Measurements from ENCODE around the gene TDRD12. TPM values are rescaled to one million over a fixed set of nuclear protein-coding genes. Genes with fewer than 3 reads are reported as not detected.
"Not testable (repeated sequence)": the region's sequence is repeated elsewhere in the genome, so short reads cannot be mapped to it uniquely, and the experiment has no call there.

Gene TDRD12
- total and polyA plus RNA-seq, 2 of the 13 experiments (the other 11 are each of a cell fraction or from before 2014, with no cell fraction given), result 0.03 to 0.40 TPM

DNA sequence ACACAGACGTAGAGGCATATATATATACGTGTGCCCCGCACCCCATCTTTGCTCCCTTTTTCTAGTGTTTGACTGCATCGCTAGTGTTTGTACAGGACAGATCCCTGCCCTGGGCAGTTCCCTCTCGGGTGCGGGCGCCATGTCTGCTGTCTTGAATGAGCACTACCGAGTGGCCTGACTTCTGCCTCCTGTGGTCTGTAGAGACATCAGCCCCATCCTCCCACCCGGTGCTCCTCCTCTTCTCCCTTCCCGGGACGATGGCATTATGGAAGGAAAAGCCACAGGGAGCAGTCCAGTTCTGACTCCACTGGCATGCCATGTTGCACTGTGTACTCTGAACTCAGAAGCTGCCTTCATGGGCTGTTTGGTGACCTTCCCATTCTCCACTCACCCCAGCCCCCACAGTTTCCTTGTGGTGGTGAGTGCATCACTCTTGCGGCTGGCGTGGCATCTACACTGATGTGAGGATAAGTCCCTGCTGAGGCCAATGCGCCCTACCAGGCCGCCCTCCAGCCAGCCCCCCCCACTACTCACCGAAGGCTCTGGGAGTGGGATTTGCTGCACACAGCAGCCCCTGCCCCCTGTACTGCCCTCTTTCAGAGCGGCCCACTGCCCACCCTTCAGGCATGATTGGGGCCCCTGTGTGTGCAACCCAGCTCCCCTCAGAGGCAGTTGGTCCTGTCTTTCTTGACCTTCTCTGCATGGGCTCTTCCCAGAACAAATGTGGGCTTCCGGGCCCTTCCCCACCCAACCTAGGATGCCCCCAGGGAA lies 25.2 kb downstream of the TDRD12 start (continued):
- TF ChIP-seq, protein P1, sequence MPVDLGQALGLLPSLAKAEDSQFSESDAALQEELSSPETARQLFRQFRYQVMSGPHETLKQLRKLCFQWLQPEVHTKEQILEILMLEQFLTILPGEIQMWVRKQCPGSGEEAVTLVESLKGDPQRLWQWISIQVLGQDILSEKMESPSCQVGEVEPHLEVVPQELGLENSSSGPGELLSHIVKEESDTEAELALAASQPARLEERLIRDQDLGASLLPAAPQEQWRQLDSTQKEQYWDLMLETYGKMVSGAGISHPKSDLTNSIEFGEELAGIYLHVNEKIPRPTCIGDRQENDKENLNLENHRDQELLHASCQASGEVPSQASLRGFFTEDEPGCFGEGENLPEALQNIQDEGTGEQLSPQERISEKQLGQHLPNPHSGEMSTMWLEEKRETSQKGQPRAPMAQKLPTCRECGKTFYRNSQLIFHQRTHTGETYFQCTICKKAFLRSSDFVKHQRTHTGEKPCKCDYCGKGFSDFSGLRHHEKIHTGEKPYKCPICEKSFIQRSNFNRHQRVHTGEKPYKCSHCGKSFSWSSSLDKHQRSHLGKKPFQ (CRISPR knock-in tag; IDR thresholded peaks at IDR 0.05; ENCODE audit: insufficient replicate concordance), result no peak
- TF ChIP-seq SRSF4 (IDR thresholded peaks at IDR 0.05; ENCODE audit: low read depth, low read length, poor library complexity, severe bottlenecking) (no peak), HDAC2 (CRISPR knock-in tag; IDR thresholded peaks at IDR 0.05) (no peak), TRIM24 (CRISPR knock-in tag; IDR thresholded peaks at IDR 0.05) (no peak), ARNTL (CRISPR knock-in tag; IDR thresholded peaks at IDR 0.05) (no peak), SMYD3 (CRISPR knock-in tag; IDR thresholded peaks at IDR 0.05) (no peak), SETDB1 (CRISPR knock-in tag; IDR thresholded peaks at IDR 0.05; ENCODE audit: borderline replicate concordance) (no peak)
- TF ChIP-seq, protein P2, sequence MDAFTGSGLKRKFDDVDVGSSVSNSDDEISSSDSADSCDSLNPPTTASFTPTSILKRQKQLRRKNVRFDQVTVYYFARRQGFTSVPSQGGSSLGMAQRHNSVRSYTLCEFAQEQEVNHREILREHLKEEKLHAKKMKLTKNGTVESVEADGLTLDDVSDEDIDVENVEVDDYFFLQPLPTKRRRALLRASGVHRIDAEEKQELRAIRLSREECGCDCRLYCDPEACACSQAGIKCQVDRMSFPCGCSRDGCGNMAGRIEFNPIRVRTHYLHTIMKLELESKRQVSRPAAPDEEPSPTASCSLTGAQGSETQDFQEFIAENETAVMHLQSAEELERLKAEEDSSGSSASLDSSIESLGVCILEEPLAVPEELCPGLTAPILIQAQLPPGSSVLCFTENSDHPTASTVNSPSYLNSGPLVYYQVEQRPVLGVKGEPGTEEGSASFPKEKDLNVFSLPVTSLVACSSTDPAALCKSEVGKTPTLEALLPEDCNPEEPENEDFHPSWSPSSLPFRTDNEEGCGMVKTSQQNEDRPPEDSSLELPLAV (CRISPR knock-in tag; conservative IDR thresholded peaks at IDR 0.05; ENCODE audit: low read depth), result no peak
- TF ChIP-seq, protein P3, sequence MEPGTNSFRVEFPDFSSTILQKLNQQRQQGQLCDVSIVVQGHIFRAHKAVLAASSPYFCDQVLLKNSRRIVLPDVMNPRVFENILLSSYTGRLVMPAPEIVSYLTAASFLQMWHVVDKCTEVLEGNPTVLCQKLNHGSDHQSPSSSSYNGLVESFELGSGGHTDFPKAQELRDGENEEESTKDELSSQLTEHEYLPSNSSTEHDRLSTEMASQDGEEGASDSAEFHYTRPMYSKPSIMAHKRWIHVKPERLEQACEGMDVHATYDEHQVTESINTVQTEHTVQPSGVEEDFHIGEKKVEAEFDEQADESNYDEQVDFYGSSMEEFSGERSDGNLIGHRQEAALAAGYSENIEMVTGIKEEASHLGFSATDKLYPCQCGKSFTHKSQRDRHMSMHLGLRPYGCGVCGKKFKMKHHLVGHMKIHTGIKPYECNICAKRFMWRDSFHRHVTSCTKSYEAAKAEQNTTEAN (CRISPR knock-in tag; conservative IDR thresholded peaks at IDR 0.05), result no peak

DNA sequence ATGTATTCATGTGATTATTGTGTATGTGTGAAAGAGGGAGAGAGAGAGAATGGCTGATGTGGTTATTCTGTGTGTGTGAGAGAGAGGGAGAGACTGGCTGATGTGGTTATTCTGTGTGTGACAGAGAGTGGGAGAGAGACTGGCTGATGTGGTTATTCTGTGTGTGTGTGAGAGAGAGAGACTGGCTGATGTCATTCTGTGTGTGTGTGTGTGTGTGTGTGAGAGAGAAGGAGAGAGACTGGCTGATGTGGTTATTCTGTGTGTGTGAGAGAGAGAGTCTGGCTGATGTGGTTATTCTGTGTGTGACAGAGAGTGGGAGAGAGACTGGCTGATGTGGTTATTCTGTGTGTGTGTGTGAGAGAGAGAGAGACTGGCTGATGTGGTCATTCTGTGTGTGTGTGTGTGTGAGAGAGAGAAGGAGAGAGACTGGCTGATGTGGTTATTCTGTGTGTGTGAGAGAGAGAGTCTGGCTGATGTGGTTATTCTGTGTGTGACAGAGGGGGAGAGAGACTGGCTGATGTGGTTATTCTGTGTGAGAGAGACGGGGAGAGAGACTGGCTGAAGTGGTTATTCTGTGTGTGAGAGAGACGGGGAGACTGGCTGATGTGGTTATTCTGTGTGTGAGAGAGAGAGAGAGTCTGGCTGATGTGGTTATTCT lies 26.2 kb downstream of the TDRD12 start:
- H3K9me3 ChIP-seq (ENCODE audit: low read length); intact Hi-C loops (cut with micrococcal nuclease; ENCODE audit: unreplicated experiment); POLR2A ChIA-PET; H3K4me2 ChIP-seq (ENCODE audit: low read depth, low read length); BruUV-seq (replicated peaks); DNase-seq (ENCODE audit: low spot score); CTCF ChIA-PET (ENCODE audit: low intra/inter-chr PET ratio, low total read pairs); H3K9ac ChIP-seq (ENCODE audit: insufficient read depth, low read depth, low read length); in situ Hi-C loops (cut with HindIII; ENCODE audit: extremely low pct_ligation_motif_present, low pct_unique_long_range_greater_than_20kb); ATAC-seq; H4K20me1 ChIP-seq (ENCODE audit: insufficient read depth, low read length); H2AFZ ChIP-seq (ENCODE audit: low read length); H3K27ac ChIP-seq (ENCODE audit: extremely low read length, insufficient read depth, low read length); FAIRE-seq; H3K4me3 ChIP-seq (replicated peaks in 1 of 3; ENCODE audit: insufficient read depth in 1 of 3, low read depth in 2 of 3, low read length in 3 of 3); H3K79me2 ChIP-seq (ENCODE audit: insufficient read depth, low read length); H3K36me3 ChIP-seq (replicated peaks in 1 of 2; ENCODE audit: control insufficient read depth in 1 of 2, insufficient read depth in 2 of 2, low read length in 2 of 2); H3K4me1 ChIP-seq (ENCODE audit: insufficient read depth, low read length): not testable (repeated sequence)
- 20% methylated on average over 2 of the region's 2 CpGs for WGBS (ENCODE audit: low lambda C conversion rate)
- H3K27me3 ChIP-seq (ENCODE audit: control insufficient read depth in 1 of 2, insufficient read depth in 2 of 2, low read length in 2 of 2), result peaks cover 2 to 16% of the 10 kb centered on the region in 2 experiments; a peak in 2 of 5 replicates

DNA sequence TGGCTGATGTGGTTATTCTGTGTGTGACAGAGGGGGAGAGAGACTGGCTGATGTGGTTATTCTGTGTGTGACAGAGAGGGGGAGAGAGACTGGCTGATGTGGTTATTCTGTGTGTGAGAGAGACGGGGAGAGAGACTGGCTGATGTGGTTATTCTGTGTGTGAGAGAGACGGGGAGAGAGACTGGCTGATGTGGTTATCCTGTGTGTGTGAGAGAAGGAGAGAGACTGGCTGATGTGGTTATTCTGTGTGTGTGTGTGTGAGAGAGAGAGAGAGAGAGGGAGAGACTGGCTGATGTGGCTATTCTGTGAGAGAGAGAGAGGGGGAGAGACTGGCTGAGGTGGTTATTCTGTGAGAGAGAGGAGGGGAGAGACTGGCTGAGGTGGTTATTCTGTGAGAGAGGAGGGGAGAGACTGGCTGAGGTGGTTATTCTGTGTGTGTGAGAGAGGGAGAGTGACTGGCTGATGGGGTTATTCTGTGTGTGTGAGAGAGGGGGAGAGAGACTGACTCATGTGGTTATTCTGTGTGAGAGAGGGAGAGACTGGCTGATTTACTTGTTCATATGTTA lies 27.1 kb downstream of the TDRD12 start:
- H3K4me1 ChIP-seq (ENCODE audit: insufficient read depth, low read length); H3K36me3 ChIP-seq (replicated peaks in 1 of 2; ENCODE audit: control insufficient read depth in 1 of 2, insufficient read depth in 2 of 2, low read length in 2 of 2); H3K9ac ChIP-seq (ENCODE audit: insufficient read depth, low read depth, low read length); H3K27ac ChIP-seq (ENCODE audit: extremely low read length, insufficient read depth, low read length); H3K79me2 ChIP-seq (ENCODE audit: insufficient read depth, low read length); CTCF ChIA-PET (ENCODE audit: low intra/inter-chr PET ratio, low total read pairs); in situ Hi-C loops (cut with HindIII; ENCODE audit: extremely low pct_ligation_motif_present, low pct_unique_long_range_greater_than_20kb); FAIRE-seq; H2AFZ ChIP-seq (ENCODE audit: low read length); intact Hi-C loops (cut with micrococcal nuclease; ENCODE audit: unreplicated experiment); H3K4me3 ChIP-seq (replicated peaks in 1 of 3; ENCODE audit: insufficient read depth in 1 of 3, low read depth in 2 of 3, low read length in 3 of 3); H3K4me2 ChIP-seq (ENCODE audit: low read depth, low read length); DNase-seq (ENCODE audit: low spot score); BruUV-seq (replicated peaks); POLR2A ChIA-PET; H3K9me3 ChIP-seq (ENCODE audit: low read length); H4K20me1 ChIP-seq (ENCODE audit: insufficient read depth, low read length); ATAC-seq: not testable (repeated sequence)
- H3K27me3 ChIP-seq (ENCODE audit: control insufficient read depth in 1 of 2, insufficient read depth in 2 of 2, low read length in 2 of 2), result peaks cover 2 to 16% of the 10 kb centered on the region in 2 experiments; a peak in 2 of 5 replicates
- WGBS (ENCODE audit: low lambda C conversion rate), result 12% methylated on average over 2 of the region's 2 CpGs

All from HepG2 (cell line).